A673 (cell line): ENCODE measurements around the gene KIFAP3. TPM values are rescaled to one million over a fixed set of nuclear protein-coding genes. Genes with fewer than 3 reads are reported as not detected.
"Not testable (repeated sequence)": the region's sequence is repeated elsewhere in the genome, so short reads cannot be mapped to it uniquely, and the experiment has no call there.

Source experiments
- BruUV-seq: library from RNA; stranded (reverse); fragments of 400-500 nt; replicated peaks from 2 replicates; lab custom pipeline; 2021; lab: Mats Ljungman, UMichigan
- CTCF ChIA-PET: fragments of 300-600 bp; sonication (Branson Sonifier 250); formaldehyde crosslinking; loops from one replicate; lab custom pipeline; 2022; ENCODE audit warnings: antibody characterized with exemption; lab: Charles Lee
- POLR2A ChIA-PET: fragments of 300-600 bp; sonication (Branson Sonifier 250); formaldehyde crosslinking; loops from one replicate; lab custom pipeline; 2022; ENCODE audit warnings: antibody characterized with exemption; ENCODE audit not compliant: low non-redundant PET; lab: Charles Lee
- DNase-seq: peaks from one replicate; pipeline ENCODE4 v3.0.0-alpha.2; 2015; ENCODE audit warnings: low spot score
- H3K27ac ChIP-seq: fragments of 200-600 bp; sonication (generic); 2 replicates; pipeline ENCODE4 v1.5.1; 2016; ENCODE audit warnings: mixed run types, low read depth, mild to moderate bottlenecking, mixed read lengths, antibody characterized with exemption, low read length; ENCODE audit not compliant: poor library complexity, severe bottlenecking
- H3K27me3 ChIP-seq: fragments of 200-600 bp; sonication (generic); replicated peaks from 2 replicates; pipeline ENCODE4 v1.6.1; 2017; ENCODE audit warnings: mixed run types, low read depth, mild to moderate bottlenecking, mixed read lengths, antibody characterized with exemption, low read length; ENCODE audit not compliant: insufficient read depth, poor library complexity
- H3K36me3 ChIP-seq: fragments of 200-600 bp; sonication (generic); 2 replicates; pipeline ENCODE4 v1.6.1; 2016; ENCODE audit warnings: mixed run types, mild to moderate bottlenecking, mixed read lengths, antibody characterized with exemption, low read length; ENCODE audit not compliant: insufficient read depth, poor library complexity, severe bottlenecking
- H3K4me1 ChIP-seq: fragments of 200-600 bp; sonication (generic); 2 replicates; pipeline ENCODE4 v1.6.1; 2017; ENCODE audit warnings: mixed run types, mild to moderate bottlenecking, mixed read lengths, antibody characterized with exemption, low read length; ENCODE audit not compliant: insufficient read depth, poor library complexity, severe bottlenecking
- H3K4me3 ChIP-seq: fragments of 200-600 bp; sonication (generic); 2 replicates; pipeline ENCODE4 v1.5.1; 2016; ENCODE audit warnings: low read depth, mixed run types, mild to moderate bottlenecking, mixed read lengths, low read length; ENCODE audit not compliant: poor library complexity, severe bottlenecking
- H3K9me3 ChIP-seq: fragments of 200-600 bp; sonication (generic); 2 replicates; pipeline ENCODE4 v1.6.1; 2016; ENCODE audit warnings: mixed run types, low read depth, mild to moderate bottlenecking, mixed read lengths, antibody characterized with exemption, low read length; ENCODE audit not compliant: poor library complexity, severe bottlenecking
- EZH2 ChIP-seq: fragments of 200-600 bp; sonication (generic); IDR thresholded peaks from 2 replicates; pipeline ENCODE4 v1.6.1; 2017; ENCODE audit warnings: borderline replicate concordance, low read depth, mild to moderate bottlenecking, mixed read lengths, antibody characterized with exemption, low read length; ENCODE audit not compliant: poor library complexity, severe bottlenecking
- intact Hi-C: fragments of 100-400 bp; cut with micrococcal nuclease; formaldehyde crosslinking; loops from one replicate; pipeline ENCODE4 v1.10.0; 2022; ENCODE audit not compliant: unreplicated experiment
- total RNA-seq: library from RNA; stranded (reverse); gene quantifications from 2 replicates; pipeline ENCODE4 v1.2.3, GENCODE V29; 2021
- TF ChIP-seq, protein P1 (sequence below): fragments of 300-800, 200-600 bp; sonication (generic); conservative IDR thresholded peaks from 2 replicates; pipeline ENCODE4 v1.5.1; 2017; ENCODE audit warnings: low read depth, mild to moderate bottlenecking, antibody characterized with exemption, low read length, moderate library complexity, mixed read lengths

KIFAP3 gene
- total RNA-seq, 1 experiment from 2014 or later = 12.7 TPM

DNA sequence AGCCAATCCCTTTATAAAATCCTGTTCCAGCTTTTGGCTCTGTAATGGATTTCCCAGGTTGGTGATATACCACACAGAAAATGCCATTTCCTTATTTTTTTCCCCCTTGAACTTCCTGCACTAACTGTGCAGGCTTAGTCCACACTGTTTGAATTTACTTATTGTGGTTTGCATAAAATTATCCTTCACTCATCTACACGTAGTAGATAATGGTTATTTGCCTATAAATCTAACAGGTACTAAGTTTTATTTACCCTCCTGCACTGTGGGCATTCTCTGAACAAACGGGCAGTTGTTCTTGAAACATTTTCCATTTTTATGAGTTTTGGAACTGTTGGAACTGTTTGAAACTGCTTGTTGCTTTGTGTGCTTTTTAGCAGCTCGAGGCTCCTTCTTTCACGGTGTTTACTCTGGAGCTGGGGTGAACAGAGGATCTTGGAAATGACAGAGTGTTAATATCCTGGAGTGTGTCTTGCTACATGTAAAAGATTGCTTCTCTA lies 23.0 kb upstream of the KIFAP3 start:
- intact Hi-C loops = no loop called here
- peaks cover 28% of the 10 kb centered on the region for H3K4me1 ChIP-seq
- no peaks in the 10 kb centered on the region for H3K9me3 ChIP-seq
- no peaks in the 10 kb centered on the region for H3K36me3 ChIP-seq
- ChIA-PET POLR2A (interaction anchor here (0.7 to 0.8 kb wide), 2 partner anchors 56 to 73 kb away, joined by 3 to 5 read pairs; no protein-coding TSS in a partner anchor), CTCF (no interaction called here)
- TF ChIP-seq, protein P1, sequence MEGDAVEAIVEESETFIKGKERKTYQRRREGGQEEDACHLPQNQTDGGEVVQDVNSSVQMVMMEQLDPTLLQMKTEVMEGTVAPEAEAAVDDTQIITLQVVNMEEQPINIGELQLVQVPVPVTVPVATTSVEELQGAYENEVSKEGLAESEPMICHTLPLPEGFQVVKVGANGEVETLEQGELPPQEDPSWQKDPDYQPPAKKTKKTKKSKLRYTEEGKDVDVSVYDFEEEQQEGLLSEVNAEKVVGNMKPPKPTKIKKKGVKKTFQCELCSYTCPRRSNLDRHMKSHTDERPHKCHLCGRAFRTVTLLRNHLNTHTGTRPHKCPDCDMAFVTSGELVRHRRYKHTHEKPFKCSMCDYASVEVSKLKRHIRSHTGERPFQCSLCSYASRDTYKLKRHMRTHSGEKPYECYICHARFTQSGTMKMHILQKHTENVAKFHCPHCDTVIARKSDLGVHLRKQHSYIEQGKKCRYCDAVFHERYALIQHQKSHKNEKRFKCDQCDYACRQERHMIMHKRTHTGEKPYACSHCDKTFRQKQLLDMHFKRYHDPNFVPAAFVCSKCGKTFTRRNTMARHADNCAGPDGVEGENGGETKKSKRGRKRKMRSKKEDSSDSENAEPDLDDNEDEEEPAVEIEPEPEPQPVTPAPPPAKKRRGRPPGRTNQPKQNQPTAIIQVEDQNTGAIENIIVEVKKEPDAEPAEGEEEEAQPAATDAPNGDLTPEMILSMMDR = no peak
- no peak for TF ChIP-seq EZH2
- no TSS peak for BruUV-seq
- H3K27me3 ChIP-seq = no peaks in the 10 kb centered on the region
- DNase-seq = peak; percentile 62
- peak overlapping the region; percentile 44 for H3K27ac ChIP-seq
- H3K4me3 ChIP-seq = no peak overlapping the region

DNA sequence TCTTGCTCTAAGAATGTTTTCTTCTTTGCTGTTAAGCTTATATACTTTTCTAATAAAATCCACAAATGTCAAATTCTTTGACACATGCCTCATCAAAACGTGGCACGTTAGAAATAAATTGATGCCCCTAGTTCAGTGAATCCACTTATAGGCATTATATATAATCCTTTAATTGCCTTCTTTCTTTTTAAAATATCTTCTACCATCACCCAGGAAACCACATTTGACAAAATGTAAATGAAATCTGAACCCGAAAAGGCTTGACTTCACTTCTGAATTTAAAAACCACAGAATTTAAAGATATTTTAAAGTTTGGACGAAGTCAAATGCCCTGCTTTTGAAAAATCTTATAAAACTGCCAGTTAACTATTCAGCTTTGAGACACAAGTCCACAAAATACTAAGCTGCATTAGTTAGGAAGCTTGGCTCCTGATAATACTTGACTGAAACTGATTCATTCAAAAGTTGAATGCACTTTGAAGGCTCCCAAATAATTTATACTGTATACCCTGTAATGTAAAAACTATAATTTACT lies 22.4 kb upstream of the KIFAP3 start:
- ChIA-PET CTCF (no interaction called here), POLR2A (no interaction called here)
- TF ChIP-seq, protein P1 = no peak
- TF ChIP-seq EZH2 = no peak
- no peaks in the 10 kb centered on the region for H3K36me3 ChIP-seq
- no peaks in the 10 kb centered on the region for H3K9me3 ChIP-seq
- H3K27me3 ChIP-seq = no peaks in the 10 kb centered on the region
- H3K4me3 ChIP-seq = peak overlapping the region; percentile 7
- intact Hi-C loops = no loop called here
- peak; percentile 73 for DNase-seq
- H3K4me1 ChIP-seq = peaks cover 28% of the 10 kb centered on the region
- peak overlapping the region; percentile 63 for H3K27ac ChIP-seq
- BruUV-seq = no TSS peak

- ChIA-PET POLR2A (no interaction called here), CTCF (no interaction called here)
- DNase-seq = peak; percentile 45
- H3K27ac ChIP-seq = peak overlapping the region; percentile 63
- no TSS peak for BruUV-seq
- H3K4me3 ChIP-seq = peak overlapping the region; percentile 7
- TF ChIP-seq, protein P1 = no peak
- TF ChIP-seq EZH2 = no peak
- no peaks in the 10 kb centered on the region for H3K9me3 ChIP-seq
- H3K4me1 ChIP-seq = peaks cover 28% of the 10 kb centered on the region
- H3K36me3 ChIP-seq = no peaks in the 10 kb centered on the region
- intact Hi-C loops = no loop called here
- no peaks in the 10 kb centered on the region for H3K27me3 ChIP-seq
Measured at GRCh38 chr1:170095976-170096748, 21.7 kb upstream of the KIFAP3 start.

DNA sequence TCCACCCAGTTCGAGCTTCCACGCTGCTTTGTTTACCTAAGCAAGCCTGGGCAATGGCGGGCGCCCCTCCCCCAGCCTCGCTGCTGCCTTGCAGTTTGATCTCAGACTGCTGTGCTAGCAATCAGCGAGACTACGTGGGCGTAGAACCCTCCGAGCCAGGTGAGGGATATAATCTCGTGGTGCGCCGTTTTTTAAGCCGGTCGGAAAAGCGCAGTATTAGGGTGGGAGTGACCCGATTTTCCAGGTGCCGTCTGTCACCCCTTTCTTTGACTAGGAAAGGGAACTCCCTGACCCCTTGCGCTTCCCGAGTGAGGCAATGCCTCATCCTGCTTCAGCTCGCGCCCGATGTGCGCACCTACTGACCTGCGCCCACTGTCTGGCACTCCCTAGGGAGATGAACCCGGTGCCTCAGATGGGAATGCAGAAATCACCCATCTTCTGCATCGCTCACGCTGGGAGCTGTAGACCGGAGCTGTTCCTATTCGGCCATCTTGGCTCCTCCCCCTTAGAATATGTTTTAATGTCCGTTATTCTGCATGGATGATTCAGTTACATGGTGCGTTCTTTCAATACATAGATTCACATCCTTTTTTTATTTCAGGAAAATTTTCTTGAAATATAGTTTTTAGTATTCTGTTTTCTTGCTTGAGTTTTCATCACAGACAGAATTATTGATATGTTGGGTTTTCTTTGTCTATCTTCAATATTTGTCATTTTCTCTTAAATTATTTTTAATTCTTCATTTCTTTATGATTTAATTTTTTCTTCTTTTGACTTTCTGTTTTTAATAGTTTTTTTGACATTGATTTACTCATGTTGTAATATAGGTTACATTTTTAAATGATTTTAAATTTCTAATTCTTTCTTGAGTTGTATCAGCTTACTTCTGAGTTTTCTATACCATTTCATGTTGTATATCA lies 20.5 kb upstream of the KIFAP3 start:
- CTCF ChIA-PET, H3K27me3 ChIP-seq, H3K36me3 ChIP-seq, POLR2A ChIA-PET, BruUV-seq, H3K4me3 ChIP-seq, H3K9me3 ChIP-seq, H3K27ac ChIP-seq, DNase-seq, intact Hi-C loops: not testable (repeated sequence)
- H3K4me1 ChIP-seq = peaks cover 28% of the 10 kb centered on the region
